SU-DHL-6 (cell line): ENCODE data around the gene UBB.

Experiments used
- H2AFZ ChIP-seq: fragments of 200-600 bp; sonication (generic); 2 replicates; pipeline ENCODE4 v1.6.1; 2014; ENCODE audit warnings: low read depth, mild to moderate bottlenecking, moderate library complexity, mixed read lengths, antibody characterized with exemption, low read length; ENCODE audit not compliant: severe bottlenecking
- H3F3A ChIP-seq: fragments of 200-600 bp; shearing (Covaris generic); 2 replicates; pipeline ENCODE4 v1.6.0; 2016; ENCODE audit warnings: antibody characterized with exemption, mild to moderate bottlenecking; ENCODE audit not compliant: insufficient read depth
- H3K27ac ChIP-seq: fragments of 200-600 bp; sonication (generic); 2 replicates; pipeline ENCODE4 v1.5.1; 2016; ENCODE audit warnings: low read depth, mild to moderate bottlenecking, low read length, moderate library complexity, mixed read lengths
- H3K27me3 ChIP-seq: fragments of 200-600 bp; sonication (generic), shearing (Covaris generic); 2 replicates; pipeline ENCODE4 v1.6.0; 2014; ENCODE audit warnings: mild to moderate bottlenecking, low read length
- H3K36me3 ChIP-seq: fragments of 200-600 bp; sonication (generic); 2 replicates; pipeline ENCODE4 v1.6.1; 2014; ENCODE audit warnings: mild to moderate bottlenecking, low read length, mixed read lengths
- H3K4me2 ChIP-seq: fragments of 300-600, 200-600 bp; shearing (Covaris generic), sonication (generic); 2 replicates; pipeline ENCODE4 v1.6.0; 2014; ENCODE audit warnings: low read length, low read depth, mild to moderate bottlenecking; ENCODE audit not compliant: poor library complexity, severe bottlenecking
- H3K4me3 ChIP-seq: fragments of 200-600 bp; sonication (generic); 2 replicates; pipeline ENCODE4 v1.5.1; 2014; ENCODE audit warnings: antibody characterized with exemption, low read length, mild to moderate bottlenecking, mixed read lengths; ENCODE audit not compliant: insufficient read depth, poor library complexity, severe bottlenecking
- H3K79me2 ChIP-seq: fragments of 200-600 bp; sonication (generic); 2 replicates; pipeline ENCODE4 v1.6.1; 2014; ENCODE audit warnings: mild to moderate bottlenecking, low read length, moderate library complexity; ENCODE audit not compliant: insufficient read depth
- H3K9ac ChIP-seq: fragments of 200-600 bp; sonication (generic); 2 replicates; pipeline ENCODE4 v1.7.0; 2014; ENCODE audit warnings: mild to moderate bottlenecking, low read length
- H3K9me2 ChIP-seq: fragments of 200-600 bp; sonication (generic); replicated peaks from 2 replicates; pipeline ENCODE4 v1.6.1; 2014; ENCODE audit warnings: low read length; ENCODE audit not compliant: insufficient read depth
- H3K9me3 ChIP-seq: fragments of 200-600 bp; sonication (generic); 2 replicates; pipeline ENCODE4 v1.6.1; 2014; ENCODE audit warnings: low read length, mixed read lengths; ENCODE audit not compliant: insufficient read depth
- H4K20me1 ChIP-seq: fragments of 200-600 bp; sonication (generic); 2 replicates; pipeline ENCODE4 v1.6.1; 2014; ENCODE audit warnings: low read depth, mild to moderate bottlenecking, antibody characterized with exemption, low read length, moderate library complexity, mixed read lengths
- CTCF ChIP-seq: fragments of 200-600 bp; sonication (generic); IDR thresholded peaks from one replicate; pipeline ENCODE4 v1.5.1; 2017; ENCODE audit warnings: antibody characterized with exemption, mild to moderate bottlenecking, low read length, moderate library complexity; ENCODE audit not compliant: insufficient read depth, poor library complexity, severe bottlenecking
- EZH2phosphoT487 ChIP-seq: fragments of 200-600 bp; sonication (generic), shearing (Covaris generic); conservative IDR thresholded peaks from 2 replicates; pipeline ENCODE4 v1.6.1; 2018; ENCODE audit warnings: mild to moderate bottlenecking, antibody characterized with exemption, low read length, moderate library complexity, mixed read lengths

UBB gene

GRCh38 chr17:16381496-16381820, 567 bp downstream of the UBB start:
- peak overlapping the region; percentile 85 for H3K4me2 ChIP-seq
- peak overlapping the region; percentile 70 for H3K9ac ChIP-seq
- no peaks in the 10 kb centered on the region for H3K9me2 ChIP-seq
- no peaks in the 10 kb centered on the region for H3K9me3 ChIP-seq
- H3K79me2 ChIP-seq = peaks cover 9% of the 10 kb centered on the region
- H3K4me3 ChIP-seq = peak overlapping the region; percentile 87
- no peak overlapping the region for H2AFZ ChIP-seq
- peaks cover 21% of the 10 kb centered on the region for H3F3A ChIP-seq
- TF ChIP-seq EZH2phosphoT487 (no peak), CTCF (no peak)
- H4K20me1 ChIP-seq = no peaks in the 10 kb centered on the region
- H3K36me3 ChIP-seq = no peaks in the 10 kb centered on the region
- peak overlapping the region; percentile 58 for H3K27ac ChIP-seq
- no peaks in the 10 kb centered on the region for H3K27me3 ChIP-seq

GRCh38 chr17:16383216-16383615, 2.3 kb downstream of the UBB start:
- no peaks in the 10 kb centered on the region for H3K9me2 ChIP-seq
- H3K27ac ChIP-seq = no peak overlapping the region
- no peaks in the 10 kb centered on the region for H3K9me3 ChIP-seq
- TF ChIP-seq CTCF (no peak), EZH2phosphoT487 (no peak)
- H3K9ac ChIP-seq = no peak overlapping the region
- no peak overlapping the region for H2AFZ ChIP-seq
- no peak overlapping the region for H3K4me2 ChIP-seq
- H3K27me3 ChIP-seq = no peaks in the 10 kb centered on the region
- H3K79me2 ChIP-seq = peaks cover 9% of the 10 kb centered on the region
- H3F3A ChIP-seq = peaks cover 17% of the 10 kb centered on the region
- no peaks in the 10 kb centered on the region for H3K36me3 ChIP-seq
- no peak overlapping the region for H3K4me3 ChIP-seq
- H4K20me1 ChIP-seq = no peaks in the 10 kb centered on the region

GRCh38 chr17:16383772-16384287, 2.9 kb downstream of the UBB start:
- TF ChIP-seq CTCF = no peak
- TF ChIP-seq EZH2phosphoT487 = no peak
- Histone ChIP-seq H3K79me2 (peaks cover 9% of the 10 kb centered on the region), H3K4me2 (no peak overlapping the region), H3K4me3 (no peak overlapping the region), H4K20me1 (no peaks in the 10 kb centered on the region), H3F3A (peaks cover 17% of the 10 kb centered on the region), H3K36me3 (no peaks in the 10 kb centered on the region), H3K9ac (no peak overlapping the region), H3K9me3 (no peaks in the 10 kb centered on the region), H3K27ac (no peak overlapping the region), H3K27me3 (no peaks in the 10 kb centered on the region), H2AFZ (no peak overlapping the region), H3K9me2 (no peaks in the 10 kb centered on the region)
